IMR-90 (cell line): Measurements from ENCODE around the gene TMEM163. TPM values are rescaled to one million over a fixed set of nuclear protein-coding genes. Genes with fewer than 3 reads are reported as not detected.

ENCODE experiments used
- ATAC-seq: fragments of 200-7000 bp; cut with Tn5 transposase; 2 replicates; pipeline ENCODE4 v1.9.1; 2020; ENCODE audit warnings: low read depth, mild to moderate bottlenecking, moderate library complexity
- BruUV-seq: library from RNA; stranded (reverse); fragments of 400-500 nt; replicated peaks from 2 replicates; lab custom pipeline; 2021; lab: Mats Ljungman, UMichigan
- CTCF ChIA-PET: fragments of 300-600 bp; formaldehyde crosslinking; extraction: SDS; loops from one replicate; lab custom pipeline; 2021; ENCODE audit warnings: antibody characterized with exemption; lab: Yijun Ruan, JAX
- POLR2A ChIA-PET: fragments of 300-600 bp; sonication (Branson Sonifier 250); formaldehyde crosslinking; loops from one replicate; lab custom pipeline; 2022; ENCODE audit warnings: antibody characterized with exemption; ENCODE audit not compliant: unreplicated experiment; lab: Charles Lee
- DNase-seq: peaks from one replicate; pipeline ENCODE4 v3.0.0; 2013
- H2AFZ ChIP-seq: replicated peaks from 2 replicates; pipeline ENCODE3; 2013; ENCODE audit warnings: low read length, mild to moderate bottlenecking; ENCODE audit not compliant: poor library complexity
- H2AK5ac ChIP-seq: 2 replicates; pipeline ENCODE4 v1.6.1; 2013; ENCODE audit warnings: low read depth, low read length, inconsistent platforms
- H2AK9ac ChIP-seq: replicated peaks from 2 replicates; pipeline ENCODE3; 2013; ENCODE audit warnings: mild to moderate bottlenecking, low read depth, low read length, moderate library complexity; ENCODE audit not compliant: poor library complexity
- H2BK120ac ChIP-seq: 2 replicates; pipeline ENCODE4 v1.6.1; 2013; ENCODE audit warnings: low read depth, low read length, inconsistent platforms
- H2BK15ac ChIP-seq: 3 replicates; pipeline ENCODE4 v1.6.1; 2013; ENCODE audit warnings: low read depth, low read length, inconsistent platforms
- H2BK20ac ChIP-seq: 2 replicates; pipeline ENCODE4 v1.6.1; 2013; ENCODE audit warnings: low read depth, mild to moderate bottlenecking, inconsistent platforms, low read length, moderate library complexity
- H2BK5ac ChIP-seq: 2 replicates; pipeline ENCODE4 v1.6.1; 2013; ENCODE audit warnings: mild to moderate bottlenecking, low read depth, low read length, inconsistent platforms; ENCODE audit not compliant: poor library complexity, severe bottlenecking
- H3K14ac ChIP-seq: replicated peaks from 2 replicates; pipeline ENCODE4 v1.6.1; 2013; ENCODE audit warnings: low read depth, low read length, inconsistent platforms
- H3K18ac ChIP-seq: 2 replicates; pipeline ENCODE4 v1.6.1; 2013; ENCODE audit warnings: low read depth, low read length, control low read depth
- H3K23ac ChIP-seq: 2 replicates; pipeline ENCODE4 v1.6.1; 2013; ENCODE audit warnings: low read depth, low read length, inconsistent platforms
- H3K27ac ChIP-seq: 2 replicates; pipeline ENCODE4 v1.5.1; 2013; ENCODE audit warnings: mild to moderate bottlenecking, control low read depth, low read length; ENCODE audit not compliant: insufficient read depth
- H3K27me3 ChIP-seq: 2 replicates; pipeline ENCODE4 v1.6.1; 2013; ENCODE audit warnings: low read length; ENCODE audit not compliant: control insufficient read depth, insufficient read depth
- H3K36me3 ChIP-seq: 2 replicates; pipeline ENCODE4 v1.6.1; 2013; ENCODE audit warnings: low read length, mixed read lengths; ENCODE audit not compliant: control insufficient read depth, insufficient read depth
- H3K4ac ChIP-seq: 2 replicates; pipeline ENCODE4 v1.6.1; 2013; ENCODE audit warnings: low read depth, low read length, inconsistent platforms
- H3K4me1 ChIP-seq: 2 replicates; pipeline ENCODE4 v1.6.1; 2013; ENCODE audit warnings: low read length, mixed read lengths; ENCODE audit not compliant: control insufficient read depth, insufficient read depth
- H3K4me2 ChIP-seq: 2 replicates; pipeline ENCODE4 v1.6.1; 2013; ENCODE audit warnings: low read depth, mild to moderate bottlenecking, control low read depth, low read length, moderate library complexity
- H3K4me3 ChIP-seq: 2 replicates; pipeline ENCODE4 v1.5.1; 2013; ENCODE audit warnings: low read depth, mild to moderate bottlenecking, control low read depth, low read length, moderate library complexity; ENCODE audit not compliant: insufficient read depth
- H3K56ac ChIP-seq: 2 replicates; pipeline ENCODE4 v1.6.1; 2013; ENCODE audit warnings: low read length, inconsistent platforms; ENCODE audit not compliant: insufficient read depth; ENCODE audit errors: extremely low read depth
- H3K79me1 ChIP-seq, 2 experiments: 2 replicates each; pipeline ENCODE4 v1.6.1; 2013; ENCODE audit warnings: low read length in 2 of 2, inconsistent platforms in 1 of 2, low read depth in 1 of 2
- H3K9ac ChIP-seq: 2 replicates; pipeline ENCODE4 v1.6.1; 2013; ENCODE audit warnings: low read depth, low read length, control low read depth
- H3K9me1 ChIP-seq: 2 replicates; pipeline ENCODE4 v1.6.1; 2013; ENCODE audit warnings: low read length, inconsistent platforms; ENCODE audit not compliant: insufficient read depth
- H3K9me3 ChIP-seq: 2 replicates; pipeline ENCODE4 v1.6.1; 2013; ENCODE audit warnings: low read length; ENCODE audit not compliant: control insufficient read depth, insufficient read depth
- H4K20me1 ChIP-seq: 2 replicates; pipeline ENCODE4 v1.6.1; 2013; ENCODE audit warnings: low read length, inconsistent platforms; ENCODE audit not compliant: insufficient read depth
- H4K5ac ChIP-seq: 2 replicates; pipeline ENCODE4 v1.6.1; 2013; ENCODE audit warnings: mild to moderate bottlenecking, low read depth, low read length, control low read depth
- H4K8ac ChIP-seq, 2 experiments: 2 replicates each; pipeline ENCODE4 v1.6.1; 2013; ENCODE audit warnings: low read depth in 2 of 2, low read length in 2 of 2, control low read depth in 1 of 2, inconsistent platforms in 1 of 2
- H4K91ac ChIP-seq: 2 replicates; pipeline ENCODE4 v1.6.1; 2013; ENCODE audit warnings: low read depth, low read length, inconsistent platforms; ENCODE audit not compliant: insufficient read depth
- BHLHE40 ChIP-seq: fragments of 150-350 bp; IDR thresholded peaks from 2 replicates; pipeline ENCODE4 v1.6.1; 2016; ENCODE audit warnings: mild to moderate bottlenecking, low read depth, low read length
- CEBPB ChIP-seq: IDR thresholded peaks from 2 replicates; pipeline ENCODE4 v1.6.1; 2012; ENCODE audit warnings: low read depth, low read length, improper control_type of control experiment
- CHD1 ChIP-seq: IDR thresholded peaks from 2 replicates; pipeline ENCODE4 v1.6.1; 2012; ENCODE audit warnings: low read depth, low read length, improper control_type of control experiment
- CTCF ChIP-seq: conservative IDR thresholded peaks from 2 replicates; pipeline ENCODE4 v1.5.1; 2012; ENCODE audit warnings: mild to moderate bottlenecking, low read depth, low read length, improper control_type of control experiment
- ELK1 ChIP-seq: fragments of 150-350 bp; IDR thresholded peaks from 2 replicates; pipeline ENCODE4 v1.6.1; 2016; ENCODE audit warnings: low read depth, mild to moderate bottlenecking, low read length, moderate library complexity, borderline replicate concordance
- FOS ChIP-seq: fragments of 150-350 bp; IDR thresholded peaks from 2 replicates; pipeline ENCODE4 v1.6.1; 2016; ENCODE audit warnings: low read depth, low read length
- MAFK ChIP-seq: IDR thresholded peaks from 2 replicates; pipeline ENCODE4 v1.6.1; 2012; ENCODE audit warnings: low read depth, low read length, improper control_type of control experiment
- MAZ ChIP-seq: IDR thresholded peaks from 2 replicates; pipeline ENCODE4 v1.6.1; 2012; ENCODE audit warnings: low read depth, mild to moderate bottlenecking, low read length, improper control_type of control experiment, moderate library complexity, borderline replicate concordance
- MXI1 ChIP-seq: IDR thresholded peaks from 2 replicates; pipeline ENCODE4 v1.6.1; 2012; ENCODE audit warnings: low read depth, mild to moderate bottlenecking, low read length, moderate library complexity, borderline replicate concordance
- NFE2L2 ChIP-seq: fragments of 150-350 bp; IDR thresholded peaks from 2 replicates; pipeline ENCODE4 v1.6.1; 2016; ENCODE audit warnings: low read depth, mild to moderate bottlenecking, low read length
- POLR2A ChIP-seq: IDR thresholded peaks from 2 replicates; pipeline ENCODE4 v1.6.1; 2012; ENCODE audit warnings: mild to moderate bottlenecking, low read depth, low read length
- RAD21 ChIP-seq: IDR thresholded peaks from 2 replicates; pipeline ENCODE4 v1.6.1; 2012; ENCODE audit warnings: low read length, improper control_type of control experiment
- RCOR1 ChIP-seq: IDR thresholded peaks from 2 replicates; pipeline ENCODE4 v1.6.1; 2012; ENCODE audit warnings: mild to moderate bottlenecking, low read length, improper control_type of control experiment; ENCODE audit not compliant: insufficient replicate concordance
- RFX5 ChIP-seq: IDR thresholded peaks from 2 replicates; pipeline ENCODE4 v1.8.0; 2012; ENCODE audit warnings: low read depth, mild to moderate bottlenecking, low read length, moderate library complexity
- SMC3 ChIP-seq: fragments of 150-350 bp; IDR thresholded peaks from 2 replicates; pipeline ENCODE4 v1.6.1; 2016; ENCODE audit warnings: low read depth, mild to moderate bottlenecking, antibody characterized with exemption, low read length, moderate library complexity
- USF2 ChIP-seq: fragments of 150-350 bp; IDR thresholded peaks from 2 replicates; pipeline ENCODE4 v1.6.1; 2017; ENCODE audit warnings: mild to moderate bottlenecking, antibody characterized with exemption, low read length, low read depth
- whole genome bisulfite sequencing, 2 experiments: methylation state at CpG; one replicate each; pipeline versions ENCODE4 v1.1.5 to v1.1.7; 2013; ENCODE audit warnings: missing lambda C conversion rate in 2 of 2; ENCODE audit not compliant: insufficient read length in 1 of 2; ENCODE audit errors: extremely low coverage in 2 of 2; 5-methylcytosine and 5-hydroxymethylcytosine counted together
- dilution Hi-C: fragments of 300-500 bp; cut with HindIII; formaldehyde crosslinking; loops from one replicate; pipeline ENCODE4 v1.14.3; 2018; ENCODE audit warnings: low sequenced_read_pairs; ENCODE audit not compliant: unreplicated experiment
- in situ Hi-C: fragments of 300-500 bp; cut with MboI; formaldehyde crosslinking; loops from 3 replicates; pipeline ENCODE4 v1.14.3; 2019; ENCODE audit warnings: low sequenced_read_pairs, inconsistent platforms, mixed read lengths
- intact Hi-C: fragments of 100-400 bp; cut with micrococcal nuclease; formaldehyde crosslinking; loops from 2 replicates; pipeline ENCODE4 v1.10.0; 2022
- polyA plus RNA-seq, 3 experiments: library from polyadenylated mRNA; depleted of rRNA; stranded (reverse); fragments of >200 nt; gene quantifications; 2 replicates each; pipeline ENCODE4 v1.2.3, GENCODE V29; 2012; ENCODE audit warnings: low replicate concordance in 1 of 3
- total RNA-seq: library from RNA; depleted of rRNA; stranded (reverse); fragments of >200 nt; gene quantifications from 2 replicates; pipeline ENCODE4 v1.2.3, GENCODE V29; 2012

TMEM163 gene
- total and polyA plus RNA-seq, 2 of the 4 experiments (the other 2 are of a cell fraction) = not detected

- Histone ChIP-seq H3K9ac (no peak overlapping the region), H4K5ac (no peak overlapping the region), H3K56ac (no peak overlapping the region), H2AK9ac (no peak overlapping the region), H2AK5ac (no peak overlapping the region), H3K23ac (no peak overlapping the region), H3K9me1 (no peaks in the 10 kb centered on the region), H3K9me3 (no peaks in the 10 kb centered on the region), H4K8ac (no peak overlapping the region), H3K4me3 (no peak overlapping the region), H3K18ac (no peak overlapping the region), H3K4me1 (no peaks in the 10 kb centered on the region), H2BK15ac (no peak overlapping the region), H3K79me1 (no peaks in the 10 kb centered on the region), H3K27me3 (peaks cover 18% of the 10 kb centered on the region), H3K27ac (no peak overlapping the region), H2BK20ac (no peak overlapping the region), H2AFZ (no peak overlapping the region), H4K91ac (no peak overlapping the region), H3K14ac (no peak overlapping the region), H3K4ac (no peak overlapping the region), H2BK5ac (no peak overlapping the region), H3K4me2 (no peak overlapping the region), H3K36me3 (no peaks in the 10 kb centered on the region), H2BK120ac (no peak overlapping the region), H4K20me1 (no peaks in the 10 kb centered on the region)
- CTCF ChIA-PET = no interaction called here
- BruUV-seq = no TSS peak
- TF ChIP-seq POLR2A (no peak), USF2 (no peak), CTCF (no peak), RCOR1 (no peak), NFE2L2 (no peak), MAZ (no peak), CHD1 (no peak), MAFK (no peak), CEBPB (no peak), BHLHE40 (no peak), RFX5 (no peak), SMC3 (no peak), ELK1 (no peak), FOS (no peak), RAD21 (no peak), MXI1 (no peak)
- in situ Hi-C loops = no loop called here
- POLR2A ChIA-PET = no interaction called here
- ATAC-seq (no peak), DNase-seq (no peak)
- dilution Hi-C loops = no loop called here
- intact Hi-C loops = no loop called here
- no CpG with 5 or more reads among the region's 2 CpGs for WGBS, 2 experiments
Observed at GRCh38 chr2:134502104-134502503, 216.7 kb downstream of the TMEM163 start.
